HCT116 (cell line): Measurements from ENCODE around the gene SLC7A7. TPM values are rescaled to one million over a fixed set of nuclear protein-coding genes. Genes with fewer than 3 reads are reported as not detected.

Experiments used
- ATAC-seq: fragments of 200-7000 bp; cut with Tn5 transposase; 2 replicates; pipeline ENCODE4 v1.9.1; 2020; ENCODE audit warnings: mild to moderate bottlenecking, moderate library complexity
- BruUV-seq: library from RNA; stranded (reverse); fragments of 400-500 nt; replicated peaks from 2 replicates; lab custom pipeline; 2021; lab: Mats Ljungman, UMichigan
- CTCF ChIA-PET: fragments of 300-600 bp; sonication (Branson Sonifier 250); formaldehyde crosslinking; loops from one replicate; lab custom pipeline; 2021; ENCODE audit warnings: antibody characterized with exemption; lab: Charles Lee
- POLR2A ChIA-PET: fragments of 300-600, 350-600 bp; sonication (Branson Sonifier 250); formaldehyde crosslinking; loops from one replicate; lab custom pipeline; 2021; ENCODE audit warnings: antibody characterized with exemption; lab: Charles Lee
- RAD21 ChIA-PET, 2 experiments: fragments of 300-600 bp; sonication (Branson Sonifier 250); formaldehyde crosslinking; loops; one replicate each; lab custom pipeline; 2023; ENCODE audit warnings: low total read pairs in 2 of 2; ENCODE audit not compliant: uncharacterized antibody in 2 of 2, unreplicated experiment in 2 of 2, low non-redundant PET in 1 of 2; lab: Charles Lee
- DNase-seq: peaks from one replicate; pipeline ENCODE4 v3.0.0-alpha.2; 2010; ENCODE audit warnings: low read depth, low spot score
- H2AFZ ChIP-seq: fragments of 200-600 bp; shearing (Covaris generic), sonication (generic); 2 replicates; pipeline ENCODE4 v1.6.1; 2017; ENCODE audit warnings: low read depth, mixed run types, mixed read lengths, antibody characterized with exemption, low read length; ENCODE audit not compliant: poor library complexity, severe bottlenecking
- H3K27ac ChIP-seq: 2 replicates; pipeline ENCODE4 v1.5.1; 2012; ENCODE audit warnings: low read depth, low read length
- H3K27me3 ChIP-seq: fragments of 200-600 bp; sonication (generic); 2 replicates; pipeline ENCODE4 v1.6.1; 2016; ENCODE audit warnings: mixed run types, low read length, mixed read lengths; ENCODE audit not compliant: insufficient read depth
- H3K36me3 ChIP-seq, 2 experiments: fragments of 200-500 bp in 1 of 2; fragments of 200-600 bp in 1 of 2; sonication (Bioruptor generic) in 1 of 2; sonication (generic) in 1 of 2; 2 replicates each; pipeline versions ENCODE4 v1.5.1 to v1.6.1; 2014 to 2016; ENCODE audit warnings: low read length in 2 of 2, inconsistent platforms in 1 of 2, mixed read lengths in 1 of 2, mixed run types in 1 of 2; ENCODE audit not compliant: insufficient read depth in 2 of 2, control insufficient read depth in 1 of 2
- H3K4me1 ChIP-seq, 2 experiments: fragments of 200-600 bp in 1 of 2; sonication (generic) in 1 of 2; 2 replicates each; pipeline versions ENCODE4 v1.5.1 to v1.6.1; 2012 to 2017; ENCODE audit warnings: low read length in 2 of 2, inconsistent platforms in 1 of 2, mild to moderate bottlenecking in 1 of 2, mixed read lengths in 1 of 2, mixed run types in 1 of 2, moderate library complexity in 1 of 2; ENCODE audit not compliant: insufficient read depth in 2 of 2, control insufficient read depth in 1 of 2
- H3K4me2 ChIP-seq: fragments of 200-600 bp; sonication (generic); 2 replicates; pipeline ENCODE4 v1.6.1; 2017; ENCODE audit warnings: mixed run types, low read length, mixed read lengths
- H3K4me3 ChIP-seq, 2 experiments: fragments of 200-600 bp in 1 of 2; sonication (generic) in 1 of 2; replicated peaks in 1 of 2; 2 replicates each; pipeline ENCODE4 v1.5.1; 2011 to 2016; ENCODE audit warnings: low read length in 2 of 2, control low read depth in 1 of 2, low read depth in 1 of 2, mild to moderate bottlenecking in 1 of 2, mixed read lengths in 1 of 2, mixed run types in 1 of 2
- H3K79me2 ChIP-seq: fragments of 200-600 bp; sonication (generic); 2 replicates; pipeline ENCODE4 v1.6.1; 2017; ENCODE audit warnings: mild to moderate bottlenecking, mixed run types, low read length, moderate library complexity, mixed read lengths; ENCODE audit not compliant: insufficient read depth
- H3K9ac ChIP-seq: fragments of 200-600 bp; sonication (generic); 2 replicates; pipeline ENCODE4 v1.6.1; 2016; ENCODE audit warnings: low read length, mixed read lengths
- H3K9me2 ChIP-seq: fragments of 200-600 bp; sonication (generic), shearing (Covaris generic); 2 replicates; pipeline ENCODE4 v1.6.1; 2017; ENCODE audit warnings: mixed run types, mild to moderate bottlenecking, moderate library complexity; ENCODE audit not compliant: insufficient read depth
- H3K9me3 ChIP-seq, 2 experiments: fragments of 200-500 bp in 1 of 2; fragments of 200-600 bp in 1 of 2; sonication (Bioruptor generic) in 1 of 2; sonication (generic) in 1 of 2; 2 replicates each; pipeline ENCODE4 v1.6.1; 2014 to 2017; ENCODE audit warnings: low read length in 2 of 2, mixed read lengths in 2 of 2, inconsistent platforms in 1 of 2, low read depth in 1 of 2, mild to moderate bottlenecking in 1 of 2, mixed run types in 1 of 2, moderate library complexity in 1 of 2; ENCODE audit not compliant: control insufficient read depth in 1 of 2, insufficient read depth in 1 of 2
- H4K20me1 ChIP-seq: fragments of 200-600 bp; sonication (generic), shearing (Covaris generic); 2 replicates; pipeline ENCODE4 v1.6.1; 2017; ENCODE audit warnings: mixed run types, mild to moderate bottlenecking, moderate library complexity; ENCODE audit not compliant: insufficient read depth
- ATF3 ChIP-seq: IDR thresholded peaks from 2 replicates; pipeline ENCODE4 v1.6.1; 2012
- CTCF ChIP-seq, 3 experiments: fragments of 200-600 bp in 1 of 3; sonication (generic) in 1 of 3; IDR thresholded peaks in 2 of 3; conservative IDR thresholded peaks in 1 of 3; 2 replicates each; pipeline ENCODE4 v1.5.1; 2012 to 2017; ENCODE audit warnings: low read depth in 2 of 3, low read length in 2 of 3, antibody characterized with exemption in 1 of 3, borderline replicate concordance in 1 of 3, control low read depth in 1 of 3, mild to moderate bottlenecking in 1 of 3, mixed read lengths in 1 of 3, mixed run types in 1 of 3, moderate library complexity in 1 of 3; ENCODE audit not compliant: insufficient read depth in 1 of 3
- ELF1 ChIP-seq: IDR thresholded peaks from 2 replicates; pipeline ENCODE4 v1.6.1; 2012; ENCODE audit warnings: low read depth, borderline replicate concordance
- EZH2 ChIP-seq: fragments of 200-600 bp; sonication (generic); IDR thresholded peaks from 2 replicates; pipeline ENCODE4 v1.6.1; 2017; ENCODE audit warnings: antibody characterized with exemption, mixed run types
- EZH2phosphoT487 ChIP-seq: fragments of 200-600 bp; IDR thresholded peaks from 2 replicates; pipeline ENCODE4 v1.6.1; 2018; ENCODE audit warnings: antibody characterized with exemption, borderline replicate concordance
- JUND ChIP-seq: IDR thresholded peaks from 2 replicates; pipeline ENCODE4 v1.6.1; 2012
- POLR2A ChIP-seq: IDR thresholded peaks from 2 replicates; pipeline ENCODE4 v1.7.0; 2011; ENCODE audit warnings: borderline replicate concordance; ENCODE audit not compliant: insufficient read depth, insufficient read length; ENCODE audit errors: extremely low read depth
- POLR2AphosphoS5 ChIP-seq: IDR thresholded peaks from 2 replicates; pipeline ENCODE4 v1.6.1; 2011; ENCODE audit warnings: mild to moderate bottlenecking, low read depth, low read length, moderate library complexity
- SIN3A ChIP-seq: IDR thresholded peaks from 2 replicates; pipeline ENCODE4 v1.6.1; 2012; ENCODE audit warnings: low read depth
- SP1 ChIP-seq: IDR thresholded peaks from 2 replicates; pipeline ENCODE4 v1.6.1; 2012; ENCODE audit warnings: low read depth
- ZBTB33 ChIP-seq: IDR thresholded peaks from 2 replicates; pipeline ENCODE4 v1.6.1; 2011; ENCODE audit warnings: mild to moderate bottlenecking, low read length, moderate library complexity; ENCODE audit not compliant: insufficient replicate concordance; ENCODE audit errors: extremely low read depth
- ZFX ChIP-seq: fragments of 450-650 bp; IDR thresholded peaks from 2 replicates; pipeline ENCODE4 v1.6.1; 2017
- intact Hi-C: fragments of 100-400 bp; cut with micrococcal nuclease; formaldehyde crosslinking; loops from 2 replicates; pipeline ENCODE4 v1.10.0; 2022
- total RNA-seq: library from RNA; stranded (reverse); gene quantifications from one replicate; pipeline ENCODE4 v1.2.1, GENCODE V29; 2021; ENCODE audit not compliant: unreplicated experiment

Gene SLC7A7
- total RNA-seq, 1 experiment from 2014 or later = 0.27 TPM

- Histone ChIP-seq H3K4me2 (no peak overlapping the region), H3K4me3 (no peak overlapping the region), H3K9me3 (no peaks in the 10 kb centered on the region), H3K4me1 (no peaks in the 10 kb centered on the region), H4K20me1 (no peaks in the 10 kb centered on the region), H3K27me3 (no peaks in the 10 kb centered on the region), H3K79me2 (no peaks in the 10 kb centered on the region), H3K9ac (no peak overlapping the region), H3K9me2 (no peaks in the 10 kb centered on the region), H3K27ac (no peak overlapping the region), H2AFZ (no peak overlapping the region), H3K36me3 (no peaks in the 10 kb centered on the region)
- ChIA-PET CTCF (no interaction called here), POLR2A (interaction anchor here (0.6 kb wide), 1 partner anchor 32 kb away, joined by 3 read pairs; no protein-coding TSS in a partner anchor), RAD21 (no interaction called here)
- BruUV-seq = no TSS peak
- DNase-seq = no peak
- TF ChIP-seq CTCF (IDR thresholded peaks at IDR 0.05 in 2 of 3, conservative IDR thresholded peaks at IDR 0.05 in 1 of 3; ENCODE audit: borderline replicate concordance in 1 of 3, insufficient read depth in 1 of 3, low read depth in 2 of 3, low read length in 2 of 3) = no peak
- intact Hi-C loops = no loop called here
- no peak for ATAC-seq
Observed at GRCh38 chr14:22797017-22797917, 18.0 kb downstream of the SLC7A7 start.

- intact Hi-C loops = no loop called here
- no peak overlapping the region for H3K9ac ChIP-seq
- ChIA-PET RAD21 (no interaction called here), POLR2A (interaction anchor here (0.6 kb wide), 1 partner anchor 31 kb away, joined by 3 read pairs; no protein-coding TSS in a partner anchor), CTCF (no interaction called here)
- no peaks in the 10 kb centered on the region for H3K27me3 ChIP-seq
- BruUV-seq = no TSS peak
- no peaks in the 10 kb centered on the region for H3K4me1 ChIP-seq
- H3K27ac ChIP-seq = no peak overlapping the region
- ATAC-seq (no peak), DNase-seq (no peak)
- H3K4me2 ChIP-seq = no peak overlapping the region
- no peaks in the 10 kb centered on the region for H3K79me2 ChIP-seq
- H3K9me3 ChIP-seq = no peaks in the 10 kb centered on the region
- no peaks in the 10 kb centered on the region for H4K20me1 ChIP-seq
- H3K9me2 ChIP-seq = no peaks in the 10 kb centered on the region
- H2AFZ ChIP-seq = no peak overlapping the region
- no peak overlapping the region for H3K4me3 ChIP-seq
- H3K36me3 ChIP-seq = no peaks in the 10 kb centered on the region
- TF ChIP-seq ZBTB33 (no peak), SP1 (no peak), JUND (no peak), POLR2A (no peak), ELF1 (no peak), ZFX (no peak), EZH2 (no peak), SIN3A (no peak), ATF3 (no peak), EZH2phosphoT487 (no peak), POLR2AphosphoS5 (no peak)
Observed at GRCh38 chr14:22796087-22796707, 19.0 kb downstream of the SLC7A7 start.
